ENCODE results near the gene NOC2L. TPM values are rescaled to one million over a fixed set of nuclear protein-coding genes. Genes with fewer than 3 reads are reported as not detected.

Gene NOC2L
- total and polyA plus RNA-seq, 9 of the 15 experiments (the other 6 are each of a cell fraction or from before 2014, with no cell fraction given): 4.0 to 410 (median 200) TPM

DNA sequence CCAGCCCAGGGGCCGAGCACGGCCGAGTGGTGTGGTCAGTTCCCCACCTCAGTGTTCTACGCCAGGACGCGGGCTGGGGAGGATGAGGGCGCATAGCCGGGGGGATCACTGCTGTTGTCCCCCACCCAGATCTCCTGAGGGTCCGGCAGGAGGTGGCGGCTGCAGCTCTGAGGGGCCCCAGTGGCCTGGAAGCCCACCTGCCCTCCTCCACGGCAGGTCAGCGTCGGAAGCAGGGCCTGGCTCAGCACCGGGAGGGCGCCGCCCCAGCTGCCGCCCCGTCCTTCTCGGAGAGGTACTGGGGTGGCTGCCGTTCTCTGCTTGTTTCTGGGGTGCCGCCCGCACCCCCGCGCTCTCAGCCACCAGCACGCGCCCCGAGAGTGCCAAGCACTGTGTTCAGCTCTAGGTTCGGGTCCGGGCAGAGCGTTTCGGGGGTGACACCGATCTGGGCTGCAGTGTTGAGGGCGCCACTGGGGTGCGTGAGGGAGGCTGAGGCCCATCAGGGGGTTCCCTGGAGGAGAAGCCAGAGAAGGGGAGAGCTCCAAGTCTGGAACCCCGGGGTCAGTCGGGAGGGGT, 18.0 kb downstream of the NOC2L start (continued):
- TF ChIP-seq, protein P1, sequence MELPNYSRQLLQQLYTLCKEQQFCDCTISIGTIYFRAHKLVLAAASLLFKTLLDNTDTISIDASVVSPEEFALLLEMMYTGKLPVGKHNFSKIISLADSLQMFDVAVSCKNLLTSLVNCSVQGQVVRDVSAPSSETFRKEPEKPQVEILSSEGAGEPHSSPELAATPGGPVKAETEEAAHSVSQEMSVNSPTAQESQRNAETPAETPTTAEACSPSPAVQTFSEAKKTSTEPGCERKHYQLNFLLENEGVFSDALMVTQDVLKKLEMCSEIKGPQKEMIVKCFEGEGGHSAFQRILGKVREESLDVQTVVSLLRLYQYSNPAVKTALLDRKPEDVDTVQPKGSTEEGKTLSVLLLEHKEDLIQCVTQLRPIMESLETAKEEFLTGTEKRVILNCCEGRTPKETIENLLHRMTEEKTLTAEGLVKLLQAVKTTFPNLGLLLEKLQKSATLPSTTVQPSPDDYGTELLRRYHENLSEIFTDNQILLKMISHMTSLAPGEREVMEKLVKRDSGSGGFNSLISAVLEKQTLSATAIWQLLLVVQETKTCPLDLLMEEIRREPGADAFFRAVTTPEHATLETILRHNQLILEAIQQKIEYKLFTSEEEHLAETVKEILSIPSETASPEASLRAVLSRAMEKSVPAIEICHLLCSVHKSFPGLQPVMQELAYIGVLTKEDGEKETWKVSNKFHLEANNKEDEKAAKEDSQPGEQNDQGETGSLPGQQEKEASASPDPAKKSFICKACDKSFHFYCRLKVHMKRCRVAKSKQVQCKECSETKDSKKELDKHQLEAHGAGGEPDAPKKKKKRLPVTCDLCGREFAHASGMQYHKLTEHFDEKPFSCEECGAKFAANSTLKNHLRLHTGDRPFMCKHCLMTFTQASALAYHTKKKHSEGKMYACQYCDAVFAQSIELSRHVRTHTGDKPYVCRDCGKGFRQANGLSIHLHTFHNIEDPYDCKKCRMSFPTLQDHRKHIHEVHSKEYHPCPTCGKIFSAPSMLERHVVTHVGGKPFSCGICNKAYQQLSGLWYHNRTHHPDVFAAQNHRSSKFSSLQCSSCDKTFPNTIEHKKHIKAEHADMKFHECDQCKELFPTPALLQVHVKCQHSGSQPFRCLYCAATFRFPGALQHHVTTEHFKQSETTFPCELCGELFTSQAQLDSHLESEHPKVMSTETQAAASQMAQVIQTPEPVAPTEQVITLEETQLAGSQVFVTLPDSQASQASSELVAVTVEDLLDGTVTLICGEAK (IDR thresholded peaks at IDR 0.05): no peak
- TF ChIP-seq, protein P1 (CRISPR knock-in tag; IDR thresholded peaks at IDR 0.05): no peak
- TF ChIP-seq ZC3H4 (CRISPR knock-in tag; IDR thresholded peaks at IDR 0.05; ENCODE audit: borderline replicate concordance) (no peak), COPS2 (conservative IDR thresholded peaks at IDR 0.05) (no peak), FOXP1 (CRISPR knock-in tag; IDR thresholded peaks at IDR 0.05) (no peak), STAG1 (CRISPR knock-in tag; IDR thresholded peaks at IDR 0.05; ENCODE audit: borderline replicate concordance) (0 out of 2 replicates have a peak, but pooled peaks have one; percentile 1), ZZZ3 (IDR thresholded peaks at IDR 0.05) (no peak), ZNF133 (CRISPR knock-in tag; IDR thresholded peaks at IDR 0.05) (no peak), POLR2G (IDR thresholded peaks at IDR 0.05; ENCODE audit: low read depth, low read length) (peak; percentile 41; the same call in 1 of the 2 replicates), ZNF212 (CRISPR knock-in tag; IDR thresholded peaks at IDR 0.05) (no peak), NRF1 (conservative IDR thresholded peaks at IDR 0.05 in 1 of 2, IDR thresholded peaks at IDR 0.05 in 1 of 2) (no peak), FOS (IDR thresholded peaks at IDR 0.05; ENCODE audit: extremely low read depth, insufficient read length) (no peak), ZNF347 (CRISPR knock-in tag; IDR thresholded peaks at IDR 0.05; ENCODE audit: low read depth) (no peak)
- TF ChIP-seq, protein P2, sequence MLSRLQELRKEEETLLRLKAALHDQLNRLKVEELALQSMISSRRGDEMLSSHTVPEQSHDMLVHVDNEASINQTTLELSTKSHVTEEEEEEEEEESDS (CRISPR knock-in tag; IDR thresholded peaks at IDR 0.05): no peak
- TF ChIP-seq, protein P3, sequence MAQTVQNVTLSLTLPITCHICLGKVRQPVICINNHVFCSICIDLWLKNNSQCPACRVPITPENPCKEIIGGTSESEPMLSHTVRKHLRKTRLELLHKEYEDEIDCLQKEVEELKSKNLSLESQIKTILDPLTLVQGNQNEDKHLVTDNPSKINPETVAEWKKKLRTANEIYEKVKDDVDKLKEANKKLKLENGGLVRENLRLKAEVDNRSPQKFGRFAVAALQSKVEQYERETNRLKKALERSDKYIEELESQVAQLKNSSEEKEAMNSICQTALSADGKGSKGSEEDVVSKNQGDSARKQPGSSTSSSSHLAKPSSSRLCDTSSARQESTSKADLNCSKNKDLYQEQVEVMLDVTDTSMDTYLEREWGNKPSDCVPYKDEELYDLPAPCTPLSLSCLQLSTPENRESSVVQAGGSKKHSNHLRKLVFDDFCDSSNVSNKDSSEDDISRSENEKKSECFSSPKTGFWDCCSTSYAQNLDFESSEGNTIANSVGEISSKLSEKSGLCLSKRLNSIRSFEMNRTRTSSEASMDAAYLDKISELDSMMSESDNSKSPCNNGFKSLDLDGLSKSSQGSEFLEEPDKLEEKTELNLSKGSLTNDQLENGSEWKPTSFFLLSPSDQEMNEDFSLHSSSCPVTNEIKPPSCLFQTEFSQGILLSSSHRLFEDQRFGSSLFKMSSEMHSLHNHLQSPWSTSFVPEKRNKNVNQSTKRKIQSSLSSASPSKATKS (CRISPR knock-in tag; IDR thresholded peaks at IDR 0.05): no peak
